ENCODE measurements around the gene CSPG5. TPM values are rescaled to one million over a fixed set of nuclear protein-coding genes. Genes with fewer than 3 reads are reported as not detected.

Gene CSPG5
- total RNA-seq, 1 donor from 2014 or later = not detected

GRCh38 chr3:47540281-47540680 is 38.4 kb downstream of the CSPG5 start:
- no peak for DNase-seq (ENCODE audit: low spot score)

GRCh38 chr3:47536967-47537366 is 41.7 kb downstream of the CSPG5 start:
- DNase-seq (ENCODE audit: low spot score) = no peak

GRCh38 chr3:47536221-47536891 is 42.3 kb downstream of the CSPG5 start:
- DNase-seq (ENCODE audit: low spot score) = no peak

- DNase-seq (ENCODE audit: low spot score) = no peak
Observed at GRCh38 chr3:47533996-47534454, 44.6 kb downstream of the CSPG5 start.

- DNase-seq (ENCODE audit: low spot score) = no peak
Observed at GRCh38 chr3:47533481-47533880, 45.2 kb downstream of the CSPG5 start.

GRCh38 chr3:47527952-47528725 is 50.5 kb downstream of the CSPG5 start:
- DNase-seq (ENCODE audit: low spot score) = no peak

- DNase-seq (ENCODE audit: low spot score) = no peak
Observed at GRCh38 chr3:47525617-47526016, 53.0 kb downstream of the CSPG5 start.

GRCh38 chr3:47523310-47524073 is 55.2 kb downstream of the CSPG5 start:
- DNase-seq (ENCODE audit: low spot score) = no peak

- DNase-seq (ENCODE audit: low spot score) = peak; percentile 87
Observed at GRCh38 chr3:47522082-47522987, 56.3 kb downstream of the CSPG5 start.

- DNase-seq (ENCODE audit: low spot score) = no peak
Observed at GRCh38 chr3:47520756-47521155, 57.9 kb downstream of the CSPG5 start.

GRCh38 chr3:47517937-47518336 is 60.7 kb downstream of the CSPG5 start:
- no peak for DNase-seq (ENCODE audit: low spot score)

- no peak for DNase-seq (ENCODE audit: low spot score)
Observed at GRCh38 chr3:47515864-47516319, 62.8 kb downstream of the CSPG5 start.

GRCh38 chr3:47515100-47515499 is 63.6 kb downstream of the CSPG5 start:
- DNase-seq (ENCODE audit: low spot score) = no peak

GRCh38 chr3:47513125-47513929 is 65.3 kb downstream of the CSPG5 start, which contains the start of gene ELP6:
TSS of gene ELP6 (minus strand) at chr3:47513712. CDS start at chr3:47513590, 122 bp downstream.
- DNase-seq (ENCODE audit: low spot score) = peak; percentile 97

GRCh38 chr3:47512416-47513124 is 66.1 kb downstream of the CSPG5 start:
- no peak for DNase-seq (ENCODE audit: low spot score)

All from ureter (tissue), 1 donor.